ENCODE data around the gene SAMM50. TPM values are rescaled to one million over a fixed set of nuclear protein-coding genes. Genes with fewer than 3 reads are reported as not detected.

Gene SAMM50
- total RNA-seq, 2 experiments from 2014 or later: 41.9 to 42.4 TPM

DNA sequence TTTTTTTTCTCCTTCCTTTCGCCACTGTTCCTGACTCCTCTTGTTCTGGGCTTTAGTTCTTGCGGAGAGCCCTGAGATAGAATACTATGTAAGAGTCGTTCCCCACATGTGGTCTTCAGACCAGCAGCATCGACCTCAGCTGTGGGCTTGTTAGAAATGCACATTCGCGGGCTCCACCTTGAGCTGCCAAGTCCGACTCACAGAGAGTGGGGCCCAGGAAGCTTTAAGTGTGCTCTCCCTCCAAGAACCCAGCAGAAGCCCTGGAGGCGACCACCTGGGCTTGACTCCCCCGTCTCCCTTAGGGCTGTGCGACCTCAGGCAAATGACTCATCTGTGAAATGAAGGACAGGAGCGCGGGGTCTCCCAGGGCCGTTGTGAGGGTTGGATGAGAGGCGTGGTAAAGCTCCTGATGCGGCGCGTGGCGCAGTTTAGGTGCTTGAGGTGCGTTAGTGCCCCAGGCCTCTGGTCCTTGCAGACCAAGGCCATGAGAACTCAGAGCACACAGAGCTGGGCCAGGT is 18.8 kb downstream of the SAMM50 start:
- H3K4me3 Mint-ChIP-seq: no peak overlapping the region
- H3K27ac Mint-ChIP-seq: no peak overlapping the region
- no peaks in the 10 kb centered on the region for H3K9me3 Mint-ChIP-seq
- H3K4me1 Mint-ChIP-seq: peaks cover 7% of the 10 kb centered on the region
- peaks cover 44% of the 10 kb centered on the region for H3K36me3 Mint-ChIP-seq (ENCODE audit: low read depth)
- DNase-seq: no peak
- ChIA-PET CTCF (interaction anchor here (1.7 kb wide), 1 partner anchor 28 kb away, joined by 5 read pairs; no protein-coding TSS in a partner anchor), POLR2A (no interaction called here)
- no peaks in the 10 kb centered on the region for H3K27me3 Mint-ChIP-seq

GRCh38 chr22:43975041-43975440 is 19.8 kb downstream of the SAMM50 start:
- peaks cover 45% of the 10 kb centered on the region for H3K36me3 Mint-ChIP-seq (ENCODE audit: low read depth)

DNA sequence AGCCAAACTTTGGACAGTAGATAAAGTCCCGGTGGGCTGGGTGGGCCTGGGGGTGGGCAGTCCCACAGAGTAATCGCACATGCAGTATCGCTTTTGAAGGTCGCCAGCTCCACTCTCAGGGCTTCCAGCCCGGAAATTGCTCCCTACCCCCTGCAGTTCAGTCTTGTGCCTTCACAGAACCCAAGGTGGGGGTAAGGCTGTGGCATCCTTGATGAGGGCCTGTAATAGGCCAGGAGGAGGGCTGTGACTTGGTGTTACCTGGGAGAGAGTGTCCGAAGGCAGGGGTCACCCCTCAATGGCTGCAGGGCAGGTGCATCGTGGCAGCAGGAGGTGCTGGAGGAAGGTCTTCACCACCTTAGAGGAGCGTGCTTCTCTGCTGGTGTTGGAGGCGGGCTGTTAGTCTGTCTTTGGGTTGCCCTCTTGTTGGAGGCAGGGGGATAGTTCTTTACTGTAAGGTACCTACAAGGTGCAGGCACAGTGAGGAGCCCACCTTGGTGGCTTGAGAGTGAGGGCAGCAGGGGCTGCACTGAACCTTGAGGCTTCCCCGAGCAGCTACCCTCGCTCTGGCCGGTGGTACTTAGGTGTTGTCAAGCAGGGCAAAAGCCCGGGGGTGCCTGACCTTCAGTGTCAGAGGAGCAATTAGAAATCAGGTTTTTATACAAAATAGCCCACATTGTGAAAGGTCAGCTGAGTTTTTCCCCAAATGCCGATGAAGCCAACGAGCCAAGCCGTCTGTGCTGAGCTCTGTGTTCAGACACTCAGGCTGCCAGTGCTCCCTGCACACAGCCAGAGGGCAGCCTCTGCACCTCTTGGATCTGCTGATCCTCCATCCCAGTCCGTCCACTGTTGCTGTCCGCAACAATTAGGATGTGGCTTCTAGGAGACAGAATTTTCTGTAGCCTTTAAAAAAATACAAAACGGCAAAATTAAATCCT is 21.9 kb downstream of the SAMM50 start:
- CTCF ChIA-PET: interaction anchor here (0.6 kb wide), 1 partner anchor 16 kb away, joined by 3 read pairs; no protein-coding TSS in a partner anchor

More at GRCh38 chr22:43975041-43975440, 19.8 kb downstream of the SAMM50 start:
- H3K4me1 Mint-ChIP-seq: no peaks in the 10 kb centered on the region
- ChIA-PET CTCF (no interaction called here), POLR2A (no interaction called here)
- H3K27me3 Mint-ChIP-seq: no peaks in the 10 kb centered on the region
- H3K27ac Mint-ChIP-seq: no peak overlapping the region
- H3K9me3 Mint-ChIP-seq: no peaks in the 10 kb centered on the region
- no peak overlapping the region for H3K4me3 Mint-ChIP-seq
- DNase-seq: no peak

DNA sequence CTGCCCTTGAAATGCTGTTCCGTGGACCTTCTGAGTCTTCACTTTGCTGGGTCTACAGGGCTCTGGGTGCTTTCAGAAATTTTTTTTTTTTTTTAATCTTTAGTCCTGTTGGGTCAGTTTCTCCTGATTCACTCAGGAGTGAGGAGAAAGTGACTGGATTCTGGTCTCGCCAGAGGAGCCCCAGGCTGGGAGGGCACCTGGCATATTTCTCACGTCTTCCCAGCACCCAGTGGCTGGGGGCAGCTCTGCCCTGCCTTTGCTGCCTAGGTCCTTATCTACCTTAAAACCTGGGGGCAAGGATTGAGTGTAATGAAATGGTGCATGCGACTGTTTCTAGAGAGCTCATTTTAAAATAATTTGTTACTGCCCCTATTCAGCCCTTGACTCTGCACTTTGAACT is 23.3 kb downstream of the SAMM50 start:
- Mint-ChIP-seq H3K36me3 (ENCODE audit: low read depth) (peaks cover 54% of the 10 kb centered on the region), H3K4me3 (no peak overlapping the region), H3K27ac (no peak overlapping the region), H3K27me3 (no peaks in the 10 kb centered on the region), H3K9me3 (no peaks in the 10 kb centered on the region), H3K4me1 (no peaks in the 10 kb centered on the region)
- POLR2A ChIA-PET: no interaction called here
- DNase-seq: no peak
- CTCF ChIA-PET: no interaction called here

More for the DNA sequence above, 21.9 kb downstream of the SAMM50 start:
- DNase-seq: no peak
- Mint-ChIP-seq H3K27me3 (no peaks in the 10 kb centered on the region), H3K36me3 (ENCODE audit: low read depth) (peaks cover 58% of the 10 kb centered on the region), H3K4me3 (no peak overlapping the region), H3K4me1 (no peaks in the 10 kb centered on the region), H3K27ac (no peak overlapping the region), H3K9me3 (no peaks in the 10 kb centered on the region)
- POLR2A ChIA-PET: no interaction called here

GRCh38 chr22:43980579-43980978 is 25.3 kb downstream of the SAMM50 start:
- Mint-ChIP-seq H3K4me1 (no peaks in the 10 kb centered on the region), H3K27ac (no peak overlapping the region), H3K4me3 (no peak overlapping the region), H3K27me3 (no peaks in the 10 kb centered on the region), H3K9me3 (no peaks in the 10 kb centered on the region), H3K36me3 (ENCODE audit: low read depth) (peaks cover 56% of the 10 kb centered on the region)
- DNase-seq: no peak
- ChIA-PET POLR2A (no interaction called here), CTCF (no interaction called here)

DNA sequence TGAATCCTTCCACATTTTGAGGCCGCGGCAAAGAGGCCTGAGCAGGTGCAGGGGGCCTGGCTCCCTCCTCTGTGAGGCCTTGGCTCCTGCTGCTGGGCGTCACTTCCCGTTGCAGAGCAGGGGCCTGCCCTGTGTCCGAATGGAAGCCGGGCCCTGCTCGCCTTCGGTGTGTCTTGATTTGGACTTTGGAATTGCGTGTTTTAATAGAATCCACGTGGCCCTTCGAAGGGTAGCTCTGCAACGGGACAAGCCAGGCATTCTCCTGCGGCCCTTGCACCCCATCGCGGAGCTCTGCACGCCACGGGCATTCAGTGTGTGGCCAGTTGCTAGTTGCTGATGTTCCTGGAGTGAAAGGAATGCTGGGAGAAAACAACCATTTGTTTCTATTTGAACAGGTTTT is 25.8 kb downstream of the SAMM50 start:
- H3K27me3 Mint-ChIP-seq: no peaks in the 10 kb centered on the region
- no peak for DNase-seq
- ChIA-PET POLR2A (no interaction called here), CTCF (interaction anchor here (2.8 kb wide), 1 partner anchor 12 kb away, joined by 14 read pairs; no protein-coding TSS in a partner anchor)
- no peaks in the 10 kb centered on the region for H3K4me1 Mint-ChIP-seq
- peaks cover 53% of the 10 kb centered on the region for H3K36me3 Mint-ChIP-seq (ENCODE audit: low read depth)
- no peak overlapping the region for H3K27ac Mint-ChIP-seq
- H3K4me3 Mint-ChIP-seq: no peak overlapping the region
- no peaks in the 10 kb centered on the region for H3K9me3 Mint-ChIP-seq

- ChIA-PET CTCF (interaction anchor here (2.8 kb wide), 1 partner anchor 10 kb away, joined by 14 read pairs; no protein-coding TSS in a partner anchor), POLR2A (no interaction called here)
- no peaks in the 10 kb centered on the region for H3K9me3 Mint-ChIP-seq
Observed at GRCh38 chr22:43983808-43984207, 28.6 kb downstream of the SAMM50 start.

DNA sequence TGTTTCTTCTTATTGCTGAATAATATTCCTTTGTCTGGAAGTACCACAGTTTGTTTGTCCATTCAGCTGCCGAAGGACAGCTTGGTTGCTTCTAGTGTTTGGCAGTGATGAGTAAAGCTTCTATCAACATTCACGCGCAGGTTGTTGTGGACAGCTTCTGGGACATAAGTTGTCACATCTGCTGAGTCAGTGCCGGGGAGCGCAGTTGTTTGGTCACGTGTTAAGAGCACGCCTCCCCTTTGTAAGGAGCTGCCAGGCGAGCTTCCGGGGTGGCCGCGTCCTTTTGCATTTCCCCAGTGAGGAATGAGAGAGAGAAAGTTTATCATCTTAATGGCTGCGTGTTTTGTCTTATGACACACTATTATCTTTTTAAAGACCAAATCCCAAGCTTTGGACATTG is 30.3 kb downstream of the SAMM50 start:
- H3K9me3 Mint-ChIP-seq: no peaks in the 10 kb centered on the region
- no peaks in the 10 kb centered on the region for H3K4me1 Mint-ChIP-seq
- no peaks in the 10 kb centered on the region for H3K27me3 Mint-ChIP-seq
- no peak for DNase-seq
- no peak overlapping the region for H3K4me3 Mint-ChIP-seq
- ChIA-PET CTCF (interaction anchor here (0.6 to 1.7 kb wide), 4 partner anchors 7 to 731 kb away, joined by 3 to 5 read pairs (median 3); no protein-coding TSS in a partner anchor), POLR2A (no interaction called here)
- peaks cover 58% of the 10 kb centered on the region for H3K36me3 Mint-ChIP-seq (ENCODE audit: low read depth)
- no peak overlapping the region for H3K27ac Mint-ChIP-seq

More at GRCh38 chr22:43983808-43984207, 28.6 kb downstream of the SAMM50 start:
- no peaks in the 10 kb centered on the region for H3K4me1 Mint-ChIP-seq
- no peak overlapping the region for H3K27ac Mint-ChIP-seq
- H3K36me3 Mint-ChIP-seq (ENCODE audit: low read depth): peaks cover 59% of the 10 kb centered on the region
- no peak for DNase-seq
- no peak overlapping the region for H3K4me3 Mint-ChIP-seq
- H3K27me3 Mint-ChIP-seq: no peaks in the 10 kb centered on the region

GRCh38 chr22:43988116-43988820 is 33.0 kb downstream of the SAMM50 start:
- peaks cover 3% of the 10 kb centered on the region for H3K4me1 Mint-ChIP-seq
- H3K36me3 Mint-ChIP-seq (ENCODE audit: low read depth): peaks cover 69% of the 10 kb centered on the region
- POLR2A ChIA-PET: no interaction called here
- no peak for DNase-seq
- H3K9me3 Mint-ChIP-seq: no peaks in the 10 kb centered on the region
- H3K27ac Mint-ChIP-seq: no peak overlapping the region
- H3K27me3 Mint-ChIP-seq: no peaks in the 10 kb centered on the region
- CTCF ChIA-PET: no interaction called here
- H3K4me3 Mint-ChIP-seq: no peak overlapping the region

GRCh38 chr22:43988960-43989359 is 33.7 kb downstream of the SAMM50 start:
- H3K27me3 Mint-ChIP-seq: no peaks in the 10 kb centered on the region
- H3K9me3 Mint-ChIP-seq: no peaks in the 10 kb centered on the region
- peaks cover 66% of the 10 kb centered on the region for H3K36me3 Mint-ChIP-seq (ENCODE audit: low read depth)
- peaks cover 5% of the 10 kb centered on the region for H3K4me1 Mint-ChIP-seq
- no peak overlapping the region for H3K4me3 Mint-ChIP-seq
- ChIA-PET CTCF (no interaction called here), POLR2A (no interaction called here)
- DNase-seq: no peak
- no peak overlapping the region for H3K27ac Mint-ChIP-seq

DNA sequence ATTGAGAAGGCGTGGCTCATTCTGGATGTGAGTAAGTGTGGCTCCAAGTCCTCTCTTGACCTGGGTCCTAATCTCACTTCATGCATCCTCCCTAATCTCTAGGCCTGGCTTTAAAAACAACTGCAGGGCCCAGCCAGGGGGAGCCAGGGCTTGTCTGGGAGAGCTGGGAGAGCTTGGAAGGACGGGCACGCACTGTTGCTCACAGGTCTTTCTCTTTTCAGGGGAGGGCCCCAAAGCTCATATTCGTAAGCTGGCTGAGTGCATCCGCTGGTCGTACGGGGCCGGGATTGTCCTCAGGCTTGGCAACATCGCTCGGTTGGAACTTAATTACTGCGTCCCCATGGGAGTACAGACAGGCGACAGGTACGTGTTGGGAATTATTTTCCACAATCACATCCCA is 34.8 kb downstream of the SAMM50 start:
- no peak for DNase-seq
- no peaks in the 10 kb centered on the region for H3K27me3 Mint-ChIP-seq
- peaks cover 11% of the 10 kb centered on the region for H3K4me1 Mint-ChIP-seq
- ChIA-PET CTCF (interaction anchor here (1.0 to 1.5 kb wide), 2 partner anchors 107 to 636 kb away, joined by 3 to 4 read pairs; no protein-coding TSS in a partner anchor), POLR2A (interaction anchor here (0.5 kb wide), 1 partner anchor 641 kb away, joined by 3 read pairs; no protein-coding TSS in a partner anchor)
- no peak overlapping the region for H3K4me3 Mint-ChIP-seq
- H3K9me3 Mint-ChIP-seq: no peaks in the 10 kb centered on the region
- no peak overlapping the region for H3K27ac Mint-ChIP-seq
- peaks cover 74% of the 10 kb centered on the region for H3K36me3 Mint-ChIP-seq (ENCODE audit: low read depth)

- ChIA-PET POLR2A (no interaction called here), CTCF (interaction anchor here (2.1 to 5.7 kb wide), 3 partner anchors 11 to 633 kb away, joined by 12 to 116 read pairs (median 20); no protein-coding TSS in a partner anchor)
- peaks cover 24% of the 10 kb centered on the region for H3K4me1 Mint-ChIP-seq
Observed at GRCh38 chr22:43991316-43992020, 36.2 kb downstream of the SAMM50 start.

More at GRCh38 chr22:43991316-43992020, 36.2 kb downstream of the SAMM50 start:
- Mint-ChIP-seq H3K27me3 (no peaks in the 10 kb centered on the region), H3K4me3 (no peak overlapping the region), H3K27ac (no peak overlapping the region), H3K9me3 (no peaks in the 10 kb centered on the region), H3K36me3 (ENCODE audit: low read depth) (peaks cover 74% of the 10 kb centered on the region)
- DNase-seq: no peak
